SK-N-SH (cell line): ENCODE data around the gene STX3. TPM values are rescaled to one million over a fixed set of nuclear protein-coding genes. Genes with fewer than 3 reads are reported as not detected.

Experiments used
- CTCF ChIA-PET: fragments of 300-600, 350-600 bp; formaldehyde crosslinking; extraction: SDS; loops from one replicate; lab custom pipeline; 2021; lab: Yijun Ruan, JAX
- POLR2A ChIA-PET: fragments of 350-600 bp; sonication (Branson Sonifier 250); formaldehyde crosslinking; extraction: SDS; loops from one replicate; lab custom pipeline; 2020; ENCODE audit warnings: antibody characterized with exemption, inconsistent platforms; lab: Yijun Ruan, JAX
- DNase-seq: peaks from one replicate; pipeline ENCODE4 v3.0.0; 2012
- H2AFZ ChIP-seq: fragments of 200-600 bp; sonication (generic); 2 replicates; pipeline ENCODE4 v1.8.1; 2016; ENCODE audit warnings: antibody characterized with exemption, mild to moderate bottlenecking, low read depth
- H3F3A ChIP-seq: fragments of 200-600 bp; sonication (generic); replicated peaks from 2 replicates; pipeline ENCODE3; 2016; ENCODE audit warnings: antibody characterized with exemption, mild to moderate bottlenecking; ENCODE audit not compliant: insufficient read depth
- H3K27ac ChIP-seq, 2 experiments: fragments of 200-500 bp in 1 of 2; fragments of 200-600 bp in 1 of 2; sonication (Bioruptor generic) in 1 of 2; sonication (generic), shearing (Covaris generic) in 1 of 2; 2 replicates each; pipeline versions ENCODE4 v1.5.1 to v1.6.1; 2014 to 2016; ENCODE audit warnings: low read depth in 2 of 2, inconsistent platforms in 1 of 2, low read length in 1 of 2, mild to moderate bottlenecking in 1 of 2, mixed read lengths in 1 of 2
- H3K27me3 ChIP-seq: fragments of 200-600 bp; sonication (generic), shearing (Covaris generic); 2 replicates; pipeline ENCODE4 v1.6.1; 2016; ENCODE audit warnings: mixed run types; ENCODE audit not compliant: insufficient read depth
- H3K36me3 ChIP-seq, 2 experiments: fragments of 200-500 bp in 1 of 2; fragments of 200-600 bp in 1 of 2; sonication (Bioruptor generic) in 1 of 2; sonication (generic) in 1 of 2; replicated peaks in 1 of 2; 2 replicates each; pipeline versions ENCODE3 to v1.5.1; 2014 to 2016; ENCODE audit warnings: low read length in 1 of 2, mild to moderate bottlenecking in 1 of 2; ENCODE audit not compliant: insufficient read depth in 2 of 2, control insufficient read depth in 1 of 2
- H3K4me1 ChIP-seq, 2 experiments: fragments of 200-500 bp in 1 of 2; fragments of 200-600 bp in 1 of 2; sonication (Bioruptor generic) in 1 of 2; sonication (generic), shearing (Covaris generic) in 1 of 2; 2 replicates each; pipeline versions ENCODE4 v1.5.1 to v1.6.1; 2014 to 2016; ENCODE audit warnings: low read depth in 1 of 2, low read length in 1 of 2, mixed run types in 1 of 2; ENCODE audit not compliant: insufficient read depth in 2 of 2, control insufficient read depth in 1 of 2
- H3K4me2 ChIP-seq: fragments of 200-600 bp; sonication (generic), shearing (Covaris generic); 2 replicates; pipeline ENCODE4 v1.6.1; 2017; ENCODE audit warnings: mixed run types
- H3K4me3 ChIP-seq, 2 experiments: fragments of 200-500 bp in 1 of 2; fragments of 200-600 bp in 1 of 2; sonication (Bioruptor generic) in 1 of 2; sonication (generic), shearing (Covaris generic) in 1 of 2; 2 replicates each; pipeline versions ENCODE4 v1.5.1 to v1.8.1; 2014 to 2016; ENCODE audit warnings: low read depth in 2 of 2, inconsistent platforms in 1 of 2, low read length in 1 of 2, mild to moderate bottlenecking in 1 of 2, mixed read lengths in 1 of 2, moderate library complexity in 1 of 2
- H3K79me2 ChIP-seq: fragments of 200-600 bp; sonication (generic); 2 replicates; pipeline ENCODE4 v1.8.1; 2017; ENCODE audit warnings: mild to moderate bottlenecking; ENCODE audit not compliant: insufficient read depth
- H3K9ac ChIP-seq: fragments of 200-600 bp; sonication (generic); 2 replicates; pipeline ENCODE4 v1.6.1; 2017; ENCODE audit warnings: mixed run types
- H3K9me2 ChIP-seq: fragments of 200-600 bp; sonication (generic); 2 replicates; pipeline ENCODE4 v1.6.1; 2017; ENCODE audit warnings: mixed run types
- H3K9me3 ChIP-seq: fragments of 200-600 bp; sonication (generic); 2 replicates; pipeline ENCODE4 v1.6.1; 2017; ENCODE audit warnings: mixed run types, mild to moderate bottlenecking, moderate library complexity
- H4K20me1 ChIP-seq: fragments of 200-600 bp; sonication (generic); 2 replicates; pipeline ENCODE4 v1.6.1; 2017; ENCODE audit warnings: mild to moderate bottlenecking, mixed run types; ENCODE audit not compliant: insufficient read depth
- CHD2 ChIP-seq: fragments of 150-350 bp; IDR thresholded peaks from 2 replicates; pipeline ENCODE4 v1.6.1; 2018; ENCODE audit warnings: low read length; ENCODE audit not compliant: partially characterized antibody
- EP300 ChIP-seq, 2 experiments: IDR thresholded peaks; 2 replicates each; pipeline versions ENCODE4 v1.4.0 to v1.6.1; 2012; ENCODE audit warnings: borderline replicate concordance in 1 of 2, low read depth in 1 of 2, low read length in 1 of 2
- FOSL2 ChIP-seq: IDR thresholded peaks from 2 replicates; pipeline ENCODE4 v1.4.0; 2012; ENCODE audit warnings: low read depth, mild to moderate bottlenecking, moderate library complexity, borderline replicate concordance
- GATA2 ChIP-seq: sonication (generic); formaldehyde crosslinking; IDR thresholded peaks from 2 replicates; pipeline ENCODE4 v1.5.0; 2020; ENCODE audit warnings: mild to moderate bottlenecking, missing genetic modification reagents
- JUND ChIP-seq: IDR thresholded peaks from 2 replicates; pipeline ENCODE4 v1.4.0; 2012
- MAX ChIP-seq: IDR thresholded peaks from 2 replicates; pipeline ENCODE4 v1.4.0; 2012; ENCODE audit warnings: low read depth
- NFIC ChIP-seq: IDR thresholded peaks from 2 replicates; pipeline ENCODE4 v1.4.0; 2012; ENCODE audit warnings: borderline replicate concordance
- PBX3 ChIP-seq: IDR thresholded peaks from 2 replicates; pipeline ENCODE4; 2012
- POLR2AphosphoS5 ChIP-seq: IDR thresholded peaks from 2 replicates; pipeline ENCODE4 v1.6.1; 2012; ENCODE audit warnings: low read depth, low read length
- RXRA ChIP-seq: IDR thresholded peaks from 2 replicates; pipeline ENCODE4 v1.4.0; 2012; ENCODE audit warnings: low read depth, mild to moderate bottlenecking, borderline replicate concordance
- TCF12 ChIP-seq: IDR thresholded peaks from 2 replicates; pipeline ENCODE4 v1.4.0; 2012
- TEAD4 ChIP-seq: IDR thresholded peaks from 2 replicates; pipeline ENCODE4 v1.4.0; 2012; ENCODE audit warnings: mild to moderate bottlenecking, borderline replicate concordance; ENCODE audit not compliant: insufficient read depth
- USF1 ChIP-seq: IDR thresholded peaks from 2 replicates; pipeline ENCODE4 v1.4.0; 2012; ENCODE audit warnings: low read depth, borderline replicate concordance
- USF2 ChIP-seq: fragments of 150-350 bp; IDR thresholded peaks from 2 replicates; pipeline ENCODE4 v1.6.1; 2017; ENCODE audit warnings: antibody characterized with exemption, low read length, low read depth, borderline replicate concordance
- WGBS: methylation state at CpG from one replicate; pipeline ENCODE4 v1.1.6; 2017; ENCODE audit warnings: low lambda C conversion rate; 5-methylcytosine and 5-hydroxymethylcytosine counted together
- polyA plus RNA-seq, 3 experiments: library from polyadenylated mRNA; depleted of rRNA; stranded (reverse); fragments of >200 nt; gene quantifications; 2 replicates each; pipeline ENCODE4 v1.2.3, GENCODE V29; 2012

The STX3 gene
- polyA plus RNA-seq, 1 of the 3 experiments (the other 2 are of a cell fraction), result 21.4 TPM

GRCh38 chr11:59776210-59777066, 21.3 kb downstream of the STX3 start:
- Histone ChIP-seq H2AFZ (no peak overlapping the region), H3K36me3 (peaks cover 2 to 37% of the 10 kb centered on the region in 2 experiments), H3K27ac (peak overlapping the region in 1 of 2 experiments; percentile 54; a peak in 2 of 4 replicates), H3K9me3 (no peaks in the 10 kb centered on the region), H3K9ac (no peak overlapping the region), H3K9me2 (no peaks in the 10 kb centered on the region), H3F3A (peaks cover 6% of the 10 kb centered on the region), H3K4me2 (no peak overlapping the region), H3K79me2 (no peaks in the 10 kb centered on the region; the same call in 1 of the 2 replicates), H3K4me3 (no peak overlapping the region), H3K4me1 (peaks cover 0 to 13% of the 10 kb centered on the region in 2 experiments; a peak in 1 of 4 replicates), H3K27me3 (no peaks in the 10 kb centered on the region), H4K20me1 (peaks cover 28% of the 10 kb centered on the region)
- WGBS, result 67% methylated on average over 5 of the region's 5 CpGs
- POLR2A ChIA-PET, result no interaction called here
- 0 out of 2 replicates have a peak, but pooled peaks have one; percentile 45 for TF ChIP-seq POLR2AphosphoS5
- peak; percentile 71 for TF ChIP-seq TCF12
- TF ChIP-seq USF2, result no peak
- peak; percentile 45; the same call in 1 of the 2 replicates for TF ChIP-seq MAX
- peak; percentile 90 for TF ChIP-seq NFIC
- 0 out of 4 replicates have a peak, but pooled peaks of 1 of the 2 experiments have one; percentile 13 for TF ChIP-seq EP300 (IDR thresholded peaks at IDR 0.05; ENCODE audit: borderline replicate concordance in 1 of 2, low read depth in 1 of 2, low read length in 1 of 2)
- TF ChIP-seq JUND, result peak; percentile 86
- TF ChIP-seq RXRA, result peak; percentile 53; the same call in 1 of the 2 replicates
- 0 out of 2 replicates have a peak, but pooled peaks have one; percentile 13 for TF ChIP-seq TEAD4
- peak; percentile 94 for TF ChIP-seq FOSL2
- no peak for TF ChIP-seq USF1
- peak; percentile 63 for TF ChIP-seq PBX3
- TF ChIP-seq GATA2 (CRISPR knock-in tag), result no peak
- no peak for TF ChIP-seq CHD2
- DNase-seq, result no peak
- CTCF ChIA-PET, result interaction anchor here (1.4 to 3.3 kb wide), 3 partner anchors 9 to 25 kb away, joined by 4 to 16 read pairs (median 7); no protein-coding TSS in a partner anchor
